GM12878 (cell line): ENCODE data around the gene BRME1. TPM values are rescaled to one million over a fixed set of nuclear protein-coding genes. Genes with fewer than 3 reads are reported as not detected.
A peak's percentile ranks its signal among the peaks of the same experiment; 100 is the strongest.

Source experiments
- ATAC-seq: fragments of 200-7000 bp; cut with Tn5 transposase; 3 replicates; pipeline ENCODE4 v1.9.1; 2020; ENCODE audit warnings: mild to moderate bottlenecking, moderate library complexity
- Bru-seq: library from RNA; stranded (reverse); fragments of 400-500 nt; gene quantifications from one replicate; lab custom pipeline; 2021; lab: Mats Ljungman, UMichigan
- BruChase-seq, 2 experiments: library from RNA; stranded (reverse); fragments of 400-500 nt; gene quantifications; one replicate each; lab custom pipeline; 2021; lab: Mats Ljungman, UMichigan
- BruUV-seq: library from RNA; stranded (reverse); fragments of 400-500 nt; replicated peaks from 2 replicates; lab custom pipeline; 2021; lab: Mats Ljungman, UMichigan
- CTCF ChIA-PET: fragments of 300-600 bp; sonication (Branson Sonifier 250); formaldehyde crosslinking; extraction: SDS; loops from one replicate; lab custom pipeline; 2021; ENCODE audit warnings: inconsistent platforms; lab: Yijun Ruan, JAX
- POLR2A ChIA-PET: fragments of 350-600 bp; formaldehyde crosslinking; extraction: SDS; loops from one replicate; lab custom pipeline; 2021; ENCODE audit warnings: inconsistent platforms; lab: Charles Lee
- RAD21 ChIA-PET: fragments of 300-600 bp; sonication (Branson Sonifier 250); formaldehyde crosslinking; loops from one replicate; lab custom pipeline; 2023; ENCODE audit warnings: antibody characterized with exemption; ENCODE audit not compliant: unreplicated experiment; lab: Charles Lee
- SMC1A ChIA-PET: fragments of 300-600 bp; sonication (Branson Sonifier 250); formaldehyde crosslinking; loops from one replicate; lab custom pipeline; 2023; ENCODE audit not compliant: unreplicated experiment, uncharacterized antibody; lab: Charles Lee
- DNase-seq: peaks from one replicate; pipeline ENCODE4 v3.0.0-alpha.2; 2011; ENCODE audit warnings: low read depth, low spot score
- FAIRE-seq: peaks from 3 replicates; lab custom pipeline; 2011; peaks lifted over from hg19 to GRCh38; lab: Jason Lieb, UNC
- H2AFZ ChIP-seq: 2 replicates; pipeline ENCODE4 v1.6.0; 2011; ENCODE audit warnings: low read depth, low read length, control low read depth; ENCODE audit not compliant: control insufficient read depth
- H3K27ac ChIP-seq: 2 replicates; pipeline ENCODE4 v1.5.1; 2011; ENCODE audit warnings: control low read depth; ENCODE audit not compliant: control insufficient read depth, insufficient read depth
- H3K27me3 ChIP-seq, 2 experiments: replicated peaks in 1 of 2; 2 replicates each; pipeline versions ENCODE4 v1.6.0 to v1.6.1; 2011; ENCODE audit warnings: low read length in 1 of 2; ENCODE audit not compliant: control insufficient read depth in 2 of 2, insufficient read depth in 2 of 2
- H3K36me3 ChIP-seq, 2 experiments: 2 replicates each; pipeline ENCODE4 v1.5.1; 2011; ENCODE audit warnings: low read length in 1 of 2; ENCODE audit not compliant: control insufficient read depth in 2 of 2, insufficient read depth in 2 of 2
- H3K4me1 ChIP-seq: 2 replicates; pipeline ENCODE4 v1.6.1; 2011; ENCODE audit warnings: mild to moderate bottlenecking, low read length, moderate library complexity, mixed read lengths; ENCODE audit not compliant: control insufficient read depth, insufficient read depth
- H3K4me2 ChIP-seq: 2 replicates; pipeline ENCODE4 v1.6.0; 2011; ENCODE audit warnings: control low read depth; ENCODE audit not compliant: control insufficient read depth, insufficient read depth
- H3K4me3 ChIP-seq: fragments of 200-600 bp; sonication (generic); 2 replicates; pipeline ENCODE4 v1.5.1; 2016
- H3K79me2 ChIP-seq: 2 replicates; pipeline ENCODE4 v1.6.0; 2011; ENCODE audit warnings: low read length; ENCODE audit not compliant: control insufficient read depth, insufficient read depth
- H3K9ac ChIP-seq: 2 replicates; pipeline ENCODE4 v1.8.0; 2011; ENCODE audit warnings: low read length, control low read depth, mixed read lengths; ENCODE audit not compliant: control insufficient read depth, insufficient read depth
- H3K9me3 ChIP-seq: replicated peaks from 3 replicates; pipeline ENCODE4 v1.5.1; 2011; ENCODE audit warnings: mild to moderate bottlenecking, low read length; ENCODE audit not compliant: control insufficient read depth, insufficient read depth
- H4K20me1 ChIP-seq: 2 replicates; pipeline ENCODE4 v1.6.0; 2011; ENCODE audit not compliant: control insufficient read depth, insufficient read depth
- DPF2 ChIP-seq: fragments of 450-650 bp; IDR thresholded peaks from 2 replicates; pipeline ENCODE4 v1.6.1; 2017; ENCODE audit warnings: mild to moderate bottlenecking
- GABPA ChIP-seq: IDR thresholded peaks from 2 replicates; pipeline ENCODE4 v1.6.1; 2014; ENCODE audit warnings: antibody characterized with exemption, low read depth, mild to moderate bottlenecking, inconsistent platforms
- NFXL1 ChIP-seq: fragments of 450-650 bp; IDR thresholded peaks from 2 replicates; pipeline ENCODE4 v1.6.1; 2017; ENCODE audit warnings: antibody characterized with exemption, mild to moderate bottlenecking, borderline replicate concordance
- NR2C1 ChIP-seq: fragments of 450-650 bp; IDR thresholded peaks from 2 replicates; pipeline ENCODE4 v1.6.1; 2017; ENCODE audit warnings: antibody characterized with exemption, mild to moderate bottlenecking, moderate library complexity
- WRNIP1 ChIP-seq: IDR thresholded peaks from 2 replicates; pipeline ENCODE4 v1.6.1; 2011; ENCODE audit warnings: low read depth, low read length, improper control_type of control experiment, borderline replicate concordance
- ZBED1 ChIP-seq: IDR thresholded peaks from 2 replicates; pipeline ENCODE4 v1.6.1; 2016; ENCODE audit warnings: borderline replicate concordance
- WGBS: methylation state at CpG from one replicate; pipeline ENCODE4 v1.1.6; 2016; ENCODE audit warnings: low lambda C conversion rate; ENCODE audit not compliant: insufficient replicate concordance, insufficient coverage; ENCODE audit errors: missing lambda C conversion rate; 5-methylcytosine and 5-hydroxymethylcytosine counted together
- in situ Hi-C: fragments of 300-500 bp; cut with MboI; formaldehyde crosslinking; loops from 9 replicates; pipeline ENCODE4 v1.14.3; 2018; ENCODE audit warnings: mixed read lengths
- intact Hi-C: fragments of 100-400 bp; cut with micrococcal nuclease; formaldehyde crosslinking; loops from one replicate; pipeline ENCODE4 v1.14.2; 2022; ENCODE audit not compliant: unreplicated experiment
- long read RNA-seq, 2 experiments: library from polyadenylated mRNA; unstranded; transcript quantifications; one replicate each; pipeline ENCODE4 v2.0.0, GENCODE V29; 2019 to 2020
- polyA minus RNA-seq, 3 experiments: library from RNA; depleted of rRNA, polyadenylated mRNA; stranded (reverse); fragments of >200 nt; gene quantifications; 2 replicates each; pipeline ENCODE4 v1.2.3, GENCODE V29; 2011
- polyA plus RNA-seq, 11 experiments: library from polyadenylated mRNA; depleted of rRNA in 4 of 11; unstranded in 6 of 11; stranded (reverse) in 5 of 11; fragments of >200 nt; fragmentation: Nextera tagmentation in 4 of 11; fragmentation: Illumina TruSeq in 1 of 11; extraction: Ambion mirVana in 4 of 11; extraction: Trizol in 1 of 11; gene quantifications; 1 replicate in 1 of 11; 2 replicates in 10 of 11; pipeline versions ENCODE4 v1.2.1 to v1.2.3, GENCODE V29; 2011 to 2016; ENCODE audit warnings: inconsistent platforms in 2 of 11, missing spikeins in 2 of 11, low read depth in 1 of 11
- total RNA-seq, 4 experiments: library from RNA; depleted of rRNA in 3 of 4; stranded (reverse); fragments of >200 nt in 3 of 4; fragmentation: Illumina TruSeq in 1 of 4; extraction: Trizol in 1 of 4; gene quantifications; 2 replicates each; pipeline versions ENCODE4 v1.2.1 to v1.2.3, GENCODE V29; 2013 to 2021
- TF ChIP-seq, protein P1 (sequence below), 3 experiments: IDR thresholded peaks in 2 of 3; conservative IDR thresholded peaks in 1 of 3; 2 replicates each; pipeline ENCODE4 v1.5.1; 2011; ENCODE audit warnings: low read depth in 3 of 3, low read length in 3 of 3, mild to moderate bottlenecking in 3 of 3, control low read depth in 2 of 3, moderate library complexity in 2 of 3, inconsistent platforms in 1 of 3, mixed read lengths in 1 of 3; ENCODE audit not compliant: control insufficient read depth in 2 of 3, insufficient read depth in 1 of 3; ENCODE audit errors: extremely low read depth in 1 of 3
- TF ChIP-seq, protein P2 (sequence below): fragments of 450-650 bp; IDR thresholded peaks from 2 replicates; pipeline ENCODE4 v1.6.1; 2017; ENCODE audit warnings: mild to moderate bottlenecking, moderate library complexity

BRME1 gene
- 4.1 and 4.8 TPM in 2 replicates for total RNA-seq (2013; cell fraction: nucleolus; rRNA removed)
- 0.33 and 1.4 TPM in 2 replicates for total RNA-seq (2014; rRNA removed)
- total RNA-seq (2014; rRNA removed; fragmentation: Illumina TruSeq; extraction: Trizol), result 0.41 and 0.72 TPM in 2 replicates
- 0.72 and 1.9 TPM in 2 replicates for total RNA-seq (2021)
- polyA plus RNA-seq (2011; ENCODE audit: low read depth), result 0.79 TPM
- 1.6 and 2.2 TPM in 2 replicates for polyA plus RNA-seq (2011; rRNA removed)
- 3.9 and 4.8 TPM in 2 replicates for polyA plus RNA-seq (2011; cell fraction: cytosol; rRNA removed)
- 13.6 and 16.7 TPM in 2 replicates for polyA plus RNA-seq (2011; cell fraction: nucleus; rRNA removed)
- 0.43 and 0.52 TPM in 2 replicates for polyA plus RNA-seq (2012)
- 0.47 and 0.67 TPM in 2 replicates for polyA plus RNA-seq (2014; fragmentation: Illumina TruSeq; extraction: Trizol)
- under 1 TPM in 1 of 2 experiments, not detected in 1; 0.07 TPM for polyA plus RNA-seq (2014; fragmentation: Nextera tagmentation; extraction: Ambion mirVana)
- polyA plus RNA-seq (2014; rRNA removed), result 1.0 and 1.9 TPM in 2 replicates
- polyA plus RNA-seq (2016; fragmentation: Nextera tagmentation; extraction: Ambion mirVana), result 1 to 10 TPM in 1 of 2 experiments, under 1 TPM in 1; 0.28 to 1.1 TPM
- 0.95 and 2.1 TPM in 2 replicates for polyA minus RNA-seq (2011; rRNA and poly(A)+ RNA removed)
- 0.80 and 2.9 TPM in 2 replicates for polyA minus RNA-seq (2011; cell fraction: cytosol; rRNA and poly(A)+ RNA removed)
- polyA minus RNA-seq (2011; cell fraction: nucleus; rRNA and poly(A)+ RNA removed), result 1.7 and 5.8 TPM in 2 replicates
- percentile 39 among the genes with signal in this experiment for Bru-seq, nascent RNA
- percentile 39 among the genes with signal in this experiment for BruChase-seq, experiment 1, labeled RNA remaining after a 6-hour chase
- BruChase-seq, experiment 2, labeled RNA remaining after a 2-hour chase, result percentile 37 among the genes with signal in this experiment
- long read RNA-seq, experiment 1, partial matches to known transcripts, result 0 of 2 reads
- long read RNA-seq, experiment 1, other reads (novel, unspliced or antisense), result 2 of 2 reads
- long read RNA-seq, experiment 2, partial matches to known transcripts, result 1 of 1 reads
- long read RNA-seq, experiment 2, other reads (novel, unspliced or antisense), result 0 of 1 reads

DNA sequence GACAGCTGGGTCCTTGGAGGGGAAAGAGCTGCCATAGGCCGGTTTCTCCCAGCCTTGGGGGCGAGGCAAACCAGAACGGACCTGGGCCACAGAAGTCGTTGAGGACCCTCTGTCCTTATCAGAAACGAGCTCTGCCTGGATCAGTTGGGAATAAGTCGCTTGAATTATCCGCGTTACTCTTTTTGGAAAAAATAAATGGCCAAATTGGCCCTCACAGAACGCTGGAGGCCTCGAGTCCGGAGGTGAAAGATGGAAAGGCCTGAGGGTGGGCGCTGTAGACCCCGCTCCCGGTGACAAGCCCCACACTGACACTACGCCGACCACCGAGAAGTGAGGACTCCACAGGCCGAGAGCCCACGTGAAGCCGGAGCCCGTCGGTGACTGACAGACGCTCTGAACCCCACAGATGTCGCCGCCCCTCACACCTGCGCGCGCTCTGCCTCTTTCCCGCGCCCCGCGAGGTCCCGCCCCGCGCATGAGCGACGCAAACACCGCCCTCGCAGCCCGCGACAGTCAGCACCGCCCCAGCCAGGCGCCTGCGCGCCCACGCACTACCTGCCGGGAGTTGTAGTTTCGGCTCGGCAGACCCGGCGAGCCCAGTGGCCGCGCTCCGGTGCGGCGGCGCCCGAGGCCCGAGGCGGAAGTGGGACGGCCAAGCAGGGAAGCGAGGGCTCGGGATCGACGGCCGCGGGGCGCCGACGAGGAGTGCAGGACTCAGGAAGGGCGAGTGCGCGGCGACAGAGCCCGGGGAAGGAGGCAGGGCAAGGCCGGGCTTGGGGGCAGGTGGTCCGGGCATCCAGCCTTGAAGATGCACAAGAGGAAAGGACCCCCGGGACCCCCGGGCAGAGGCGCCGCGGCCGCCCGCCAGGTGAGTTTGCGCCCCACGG, at the start of gene BRME1, which contains the start of gene CC2D1A:
Gene BRME1, minus strand, starts transcription at position 484 of the 887 bp plus-strand sequence. CDS start 1,225 bp downstream, outside the sequence.
Gene CC2D1A, plus strand, starts transcription at position 568 of the 887 bp plus-strand sequence. Its CDS starts 241 bp downstream, at position 809.
- intact Hi-C loops, result no loop called here
- Histone ChIP-seq H3K36me3 (peaks cover 0 to 4% of the 10 kb centered on the region in 2 experiments; a peak in 1 of 4 replicates), H4K20me1 (no peaks in the 10 kb centered on the region), H3K27me3 (no peaks in the 10 kb centered on the region), H3K27ac (peak within 1 kb of the TSS; percentile 55), H3K9me3 (no peaks in the 10 kb centered on the region), H3K9ac (peak within 1 kb of the TSS; percentile 71), H3K4me3 (peak within 1 kb of the TSS; percentile 72), H2AFZ (peak within 1 kb of the TSS; percentile 80), H3K4me1 (no peaks in the 10 kb centered on the region; the same call in 1 of the 2 replicates), H3K79me2 (peaks cover 5% of the 10 kb centered on the region), H3K4me2 (peak within 1 kb of the TSS; percentile 97)
- ChIA-PET RAD21 (interaction anchor here (0.8 to 1.2 kb wide), 3 partner anchors 101 to 230 kb away, joined by 3 to 9 read pairs (median 4); partner anchors contain the start of genes ASF1B, IL27RA and RFX1), CTCF (interaction anchor here (0.6 to 1.1 kb wide), 6 partner anchors 123 to 575 kb away, joined by 3 to 8 read pairs (median 4); partner anchors contain the start of genes ASF1B and IL27RA), SMC1A (interaction anchor here (0.6 to 1.6 kb wide), 5 partner anchors 11 to 143 kb away, joined by 3 to 5 read pairs (median 4); partner anchors contain the start of gene DCAF15), POLR2A (interaction anchor here (0.6 to 1.4 kb wide), 5 partner anchors 11 to 1256 kb away, joined by 3 to 4 read pairs (median 3); partner anchors contain the start of gene RFX1)
- BruUV-seq, result no TSS peak
- DNase-seq (peak; percentile 65), FAIRE-seq (peak; percentile 88), ATAC-seq (peak; percentile 99)
- WGBS, result 20% methylated on average over 72 of the region's 86 CpGs
- in situ Hi-C loops, result no loop called here
- TF ChIP-seq WRNIP1, result no peak
- TF ChIP-seq NFXL1, result no peak
- no peak for TF ChIP-seq GABPA
- TF ChIP-seq ZBED1, result no peak
- TF ChIP-seq NR2C1, result no peak
- peak; percentile 51; the same call in 1 of the 2 replicates for TF ChIP-seq DPF2
- TF ChIP-seq, protein P1, sequence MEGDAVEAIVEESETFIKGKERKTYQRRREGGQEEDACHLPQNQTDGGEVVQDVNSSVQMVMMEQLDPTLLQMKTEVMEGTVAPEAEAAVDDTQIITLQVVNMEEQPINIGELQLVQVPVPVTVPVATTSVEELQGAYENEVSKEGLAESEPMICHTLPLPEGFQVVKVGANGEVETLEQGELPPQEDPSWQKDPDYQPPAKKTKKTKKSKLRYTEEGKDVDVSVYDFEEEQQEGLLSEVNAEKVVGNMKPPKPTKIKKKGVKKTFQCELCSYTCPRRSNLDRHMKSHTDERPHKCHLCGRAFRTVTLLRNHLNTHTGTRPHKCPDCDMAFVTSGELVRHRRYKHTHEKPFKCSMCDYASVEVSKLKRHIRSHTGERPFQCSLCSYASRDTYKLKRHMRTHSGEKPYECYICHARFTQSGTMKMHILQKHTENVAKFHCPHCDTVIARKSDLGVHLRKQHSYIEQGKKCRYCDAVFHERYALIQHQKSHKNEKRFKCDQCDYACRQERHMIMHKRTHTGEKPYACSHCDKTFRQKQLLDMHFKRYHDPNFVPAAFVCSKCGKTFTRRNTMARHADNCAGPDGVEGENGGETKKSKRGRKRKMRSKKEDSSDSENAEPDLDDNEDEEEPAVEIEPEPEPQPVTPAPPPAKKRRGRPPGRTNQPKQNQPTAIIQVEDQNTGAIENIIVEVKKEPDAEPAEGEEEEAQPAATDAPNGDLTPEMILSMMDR (IDR thresholded peaks at IDR 0.05 in 2 of 3, conservative IDR thresholded peaks at IDR 0.05 in 1 of 3; ENCODE audit: control insufficient read depth in 2 of 3, extremely low read depth in 1 of 3, insufficient read depth in 1 of 3, low read depth in 3 of 3, low read length in 3 of 3), result no peak
- TF ChIP-seq, protein P2, sequence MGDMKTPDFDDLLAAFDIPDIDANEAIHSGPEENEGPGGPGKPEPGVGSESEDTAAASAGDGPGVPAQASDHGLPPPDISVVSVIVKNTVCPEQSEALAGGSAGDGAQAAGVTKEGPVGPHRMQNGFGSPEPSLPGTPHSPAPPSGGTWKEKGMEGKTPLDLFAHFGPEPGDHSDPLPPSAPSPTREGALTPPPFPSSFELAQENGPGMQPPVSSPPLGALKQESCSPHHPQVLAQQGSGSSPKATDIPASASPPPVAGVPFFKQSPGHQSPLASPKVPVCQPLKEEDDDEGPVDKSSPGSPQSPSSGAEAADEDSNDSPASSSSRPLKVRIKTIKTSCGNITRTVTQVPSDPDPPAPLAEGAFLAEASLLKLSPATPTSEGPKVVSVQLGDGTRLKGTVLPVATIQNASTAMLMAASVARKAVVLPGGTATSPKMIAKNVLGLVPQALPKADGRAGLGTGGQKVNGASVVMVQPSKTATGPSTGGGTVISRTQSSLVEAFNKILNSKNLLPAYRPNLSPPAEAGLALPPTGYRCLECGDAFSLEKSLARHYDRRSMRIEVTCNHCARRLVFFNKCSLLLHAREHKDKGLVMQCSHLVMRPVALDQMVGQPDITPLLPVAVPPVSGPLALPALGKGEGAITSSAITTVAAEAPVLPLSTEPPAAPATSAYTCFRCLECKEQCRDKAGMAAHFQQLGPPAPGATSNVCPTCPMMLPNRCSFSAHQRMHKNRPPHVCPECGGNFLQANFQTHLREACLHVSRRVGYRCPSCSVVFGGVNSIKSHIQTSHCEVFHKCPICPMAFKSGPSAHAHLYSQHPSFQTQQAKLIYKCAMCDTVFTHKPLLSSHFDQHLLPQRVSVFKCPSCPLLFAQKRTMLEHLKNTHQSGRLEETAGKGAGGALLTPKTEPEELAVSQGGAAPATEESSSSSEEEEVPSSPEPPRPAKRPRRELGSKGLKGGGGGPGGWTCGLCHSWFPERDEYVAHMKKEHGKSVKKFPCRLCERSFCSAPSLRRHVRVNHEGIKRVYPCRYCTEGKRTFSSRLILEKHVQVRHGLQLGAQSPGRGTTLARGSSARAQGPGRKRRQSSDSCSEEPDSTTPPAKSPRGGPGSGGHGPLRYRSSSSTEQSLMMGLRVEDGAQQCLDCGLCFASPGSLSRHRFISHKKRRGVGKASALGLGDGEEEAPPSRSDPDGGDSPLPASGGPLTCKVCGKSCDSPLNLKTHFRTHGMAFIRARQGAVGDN, result peak; percentile 92
